Endothelial cell of umbilical vein (primary cell): Measurements from ENCODE around the gene ZFP42. TPM values are rescaled to one million over a fixed set of nuclear protein-coding genes. Genes with fewer than 3 reads are reported as not detected.

Source experiments
- BruUV-seq: library from RNA; stranded (reverse); fragments of 400-500 nt; replicated peaks from 2 replicates; lab custom pipeline; 2021; lab: Mats Ljungman, UMichigan
- CTCF ChIA-PET: fragments of 300-600, 350-600 bp; sonication (Branson Sonifier 250); formaldehyde crosslinking; loops from one replicate; lab custom pipeline; 2021; ENCODE audit warnings: antibody characterized with exemption, inconsistent platforms; lab: Charles Lee
- POLR2A ChIA-PET: fragments of 300-600, 350-600 bp; sonication (Branson Sonifier 250); formaldehyde crosslinking; loops from one replicate; lab custom pipeline; 2021; ENCODE audit warnings: antibody characterized with exemption, inconsistent platforms; lab: Charles Lee
- DNase-seq: peaks from one replicate; pipeline ENCODE4 v3.0.0-alpha.2; 2011; ENCODE audit warnings: low read depth, low spot score
- FAIRE-seq: peaks from 2 replicates; lab custom pipeline; 2011; peaks lifted over from hg19 to GRCh38; lab: Jason Lieb, UNC
- H2AFZ ChIP-seq: 2 replicates; pipeline ENCODE4 v1.6.0; 2012; ENCODE audit warnings: low read depth, low read length, control low read depth, inconsistent platforms
- H3K27ac ChIP-seq: 2 replicates; pipeline ENCODE4 v1.5.1; 2011; ENCODE audit warnings: low read depth, mild to moderate bottlenecking, control low read depth, low read length, moderate library complexity; ENCODE audit not compliant: insufficient read depth
- H3K27me3 ChIP-seq, 2 experiments: 2 replicates each; pipeline versions ENCODE4 v1.6.0 to v1.6.1; 2011; ENCODE audit warnings: low read length in 2 of 2, mixed read lengths in 1 of 2; ENCODE audit not compliant: control insufficient read depth in 2 of 2, insufficient read depth in 2 of 2
- H3K36me3 ChIP-seq, 2 experiments: 2 replicates in 1 of 2; 3 replicates in 1 of 2; pipeline ENCODE4 v1.5.1; 2011; ENCODE audit warnings: low read length in 2 of 2, mild to moderate bottlenecking in 1 of 2, moderate library complexity in 1 of 2; ENCODE audit not compliant: control insufficient read depth in 2 of 2, insufficient read depth in 2 of 2; ENCODE audit errors: extremely low read depth in 1 of 2
- H3K4me1 ChIP-seq: 3 replicates; pipeline ENCODE4 v1.5.1; 2011; ENCODE audit warnings: mild to moderate bottlenecking, low read length; ENCODE audit not compliant: control insufficient read depth, insufficient read depth; ENCODE audit errors: extremely low read depth
- H3K4me2 ChIP-seq: 2 replicates; pipeline ENCODE4 v1.6.1; 2011; ENCODE audit warnings: low read length, control low read depth, mixed read lengths; ENCODE audit not compliant: insufficient read depth
- H3K4me3 ChIP-seq, 3 experiments: fragments of 200-600 bp in 1 of 3; sonication (generic), shearing (Covaris generic) in 1 of 3; replicated peaks in 1 of 3; 2 replicates each; pipeline ENCODE4 v1.5.1; 2011 to 2016; ENCODE audit warnings: control low read depth in 3 of 3, low read length in 3 of 3, mild to moderate bottlenecking in 2 of 3, inconsistent platforms in 1 of 3, low read depth in 1 of 3, moderate library complexity in 1 of 3; ENCODE audit not compliant: insufficient read depth in 1 of 3
- H3K79me2 ChIP-seq: 2 replicates; pipeline ENCODE4 v1.6.0; 2012; ENCODE audit warnings: low read length, inconsistent platforms; ENCODE audit not compliant: control insufficient read depth, insufficient read depth
- H3K9ac ChIP-seq: replicated peaks from 2 replicates; pipeline ENCODE3; 2011; ENCODE audit warnings: low read length, control low read depth; ENCODE audit not compliant: insufficient read depth; ENCODE audit errors: extremely low read depth
- H3K9me1 ChIP-seq: replicated peaks from 3 replicates; pipeline ENCODE4 v1.6.0; 2011; ENCODE audit warnings: mild to moderate bottlenecking, low read length; ENCODE audit not compliant: control insufficient read depth, insufficient read depth; ENCODE audit errors: extremely low read depth
- H3K9me3 ChIP-seq: replicated peaks from 2 replicates; pipeline ENCODE4 v1.5.1; 2012; ENCODE audit warnings: low read length, inconsistent platforms; ENCODE audit not compliant: control insufficient read depth, insufficient read depth
- H4K20me1 ChIP-seq: replicated peaks from 2 replicates; pipeline ENCODE3; 2011; ENCODE audit warnings: mild to moderate bottlenecking, low read length; ENCODE audit not compliant: control insufficient read depth, insufficient read depth; ENCODE audit errors: extremely low read depth
- CTCF ChIP-seq, 2 donors: IDR thresholded peaks; 1 replicate in 1 of 2; 2 replicates in 1 of 2; pipeline ENCODE4 v1.5.1; 2011; ENCODE audit warnings: low read length in 2 of 2, mild to moderate bottlenecking in 2 of 2, moderate library complexity in 2 of 2, control low read depth in 1 of 2, inconsistent platforms in 1 of 2, low read depth in 1 of 2; ENCODE audit not compliant: insufficient read depth in 1 of 2; ENCODE audit errors: extremely low read depth in 1 of 2
- EZH2 ChIP-seq: IDR thresholded peaks from 2 replicates; pipeline ENCODE4 v1.6.1; 2012; ENCODE audit warnings: borderline replicate concordance, low read depth, mild to moderate bottlenecking, moderate library complexity, low read length, inconsistent platforms; ENCODE audit not compliant: severe bottlenecking
- GATA2 ChIP-seq: IDR thresholded peaks from 2 replicates; pipeline ENCODE4 v1.7.0; 2011; ENCODE audit warnings: low read depth, mild to moderate bottlenecking, moderate library complexity, mixed read lengths, low read length; ENCODE audit not compliant: insufficient read length, insufficient read depth
- JUN ChIP-seq: IDR thresholded peaks from 2 replicates; pipeline ENCODE4 v1.6.1; 2011; ENCODE audit warnings: borderline replicate concordance, low read depth; ENCODE audit not compliant: insufficient read length, insufficient read depth
- MAX ChIP-seq: IDR thresholded peaks from 2 replicates; pipeline ENCODE4 v1.6.1; 2011; ENCODE audit not compliant: insufficient read depth, insufficient read length
- MYC ChIP-seq: IDR thresholded peaks from one replicate; pipeline ENCODE4 v1.6.1; 2011; ENCODE audit warnings: mild to moderate bottlenecking, low read depth, low read length
- POLR2A ChIP-seq: IDR thresholded peaks from 2 replicates; pipeline ENCODE4 v1.6.1; 2012; ENCODE audit warnings: low read depth, mild to moderate bottlenecking, control low read depth, low read length
- POLR2AphosphoS5 ChIP-seq: IDR thresholded peaks from 2 replicates; pipeline ENCODE4 v1.6.1; 2012; ENCODE audit warnings: low read depth, mild to moderate bottlenecking, control low read depth, low read length, moderate library complexity; ENCODE audit not compliant: insufficient read depth
- dilution Hi-C: fragments of 300-500 bp; cut with MboI; formaldehyde crosslinking; loops from one replicate; pipeline ENCODE4 v1.15.0; 2019; ENCODE audit warnings: low sequenced_read_pairs; ENCODE audit not compliant: extremely low pct_ligation_motif_present
- intact Hi-C: fragments of 100-400 bp; cut with micrococcal nuclease; formaldehyde crosslinking; loops from one replicate; pipeline ENCODE4 v1.10.0; 2022
- polyA plus RNA-seq, 4 experiments: library from polyadenylated mRNA; depleted of rRNA in 3 of 4; stranded (reverse) in 3 of 4; unstranded in 1 of 4; fragments of >200 nt; gene quantifications; 2 replicates each; pipeline versions ENCODE4 v1.2.1 to v1.2.3, GENCODE V29; 2011 to 2012; ENCODE audit warnings: missing spikeins in 1 of 4
- total RNA-seq: library from RNA; stranded (reverse); gene quantifications from 2 replicates; pipeline ENCODE4 v1.2.3, GENCODE V29; 2021

Gene ZFP42
- total and polyA plus RNA-seq, 2 donors (not counting 3 experiments of a cell fraction or from before 2014, with no cell fraction given), result 0.04 TPM; not detected in 1

GRCh38 chr4:187961961-187962360 lies 33.6 kb upstream of the ZFP42 start:
- DNase-seq (no peak), FAIRE-seq (no peak)
- BruUV-seq, result no TSS peak
- POLR2A ChIA-PET, result no interaction called here
- H3K4me1 ChIP-seq, result no peaks in the 10 kb centered on the region
- H3K9ac ChIP-seq, result no peak overlapping the region
- CTCF ChIA-PET, result no interaction called here
- H3K27ac ChIP-seq, result no peak overlapping the region
- no peak overlapping the region for H2AFZ ChIP-seq
- intact Hi-C loops (no loop called here), dilution Hi-C loops (no loop called here)
- H3K9me3 ChIP-seq, result peaks cover 2% of the 10 kb centered on the region
- no peaks in the 10 kb centered on the region for H3K9me1 ChIP-seq
- no peak overlapping the region for H3K4me3 ChIP-seq
- no peaks in the 10 kb centered on the region for H3K27me3 ChIP-seq
- TF ChIP-seq GATA2 (no peak), CTCF (IDR thresholded peaks at IDR 0.05; ENCODE audit: extremely low read depth in 1 of 2, insufficient read depth in 1 of 2, low read depth in 1 of 2, low read length in 2 of 2) (no peak), MAX (no peak), EZH2 (no peak), MYC (no peak), JUN (no peak), POLR2AphosphoS5 (no peak), POLR2A (no peak)
- no peak overlapping the region for H3K4me2 ChIP-seq
- no peaks in the 10 kb centered on the region for H3K79me2 ChIP-seq
- H4K20me1 ChIP-seq, result no peaks in the 10 kb centered on the region
- no peaks in the 10 kb centered on the region for H3K36me3 ChIP-seq
